T follicular helper cell (primary cell): ENCODE measurements around the gene DHRS2.
A peak's percentile ranks its signal among the peaks of the same experiment; 100 is the strongest.
"Not testable (repeated sequence)": the region's sequence is repeated elsewhere in the genome, so short reads cannot be mapped to it uniquely, and the experiment has no call there.

ENCODE experiments used
- DNase-seq: peaks from one replicate; pipeline ENCODE4 v3.0.0-alpha.2; 2020; ENCODE audit warnings: low read depth
- total RNA-seq, 2 experiments: gene quantifications; one replicate each; lab custom pipeline; 2026; lab: John Stamatoyannopoulos, UW

Gene DHRS2
- 0.06 to 0.17 reads per million in 2 experiments for total RNA-seq

GRCh38 chr14:23636317-23637211, at the start of gene DHRS2:
Gene DHRS2, plus strand, starts transcription at chr14:23636364. Its CDS starts 2,501 bp downstream, at chr14:23638865.
- no peak for DNase-seq

- DNase-seq, result peak; percentile 66
Observed at GRCh38 chr14:23588884-23589598, 47.1 kb upstream of the DHRS2 start.

- no peak for DNase-seq
Observed at GRCh38 chr14:23589606-23590005, 46.6 kb upstream of the DHRS2 start.

GRCh38 chr14:23590198-23590597, 46.0 kb upstream of the DHRS2 start:
- no peak for DNase-seq

GRCh38 chr14:23594191-23594590, 42.0 kb upstream of the DHRS2 start:
- not testable (repeated sequence) for DNase-seq

- no peak for DNase-seq
Observed at GRCh38 chr14:23600322-23600707, 35.8 kb upstream of the DHRS2 start.

- DNase-seq, result no peak
Observed at GRCh38 chr14:23600806-23601205, 35.4 kb upstream of the DHRS2 start.

GRCh38 chr14:23601424-23601823, 34.7 kb upstream of the DHRS2 start:
- no peak for DNase-seq

GRCh38 chr14:23601845-23602180, 34.4 kb upstream of the DHRS2 start:
- no peak for DNase-seq

GRCh38 chr14:23602181-23603095, 33.7 kb upstream of the DHRS2 start:
- no peak for DNase-seq

GRCh38 chr14:23603103-23603502, 33.1 kb upstream of the DHRS2 start:
- DNase-seq, result no peak

- DNase-seq, result no peak
Observed at GRCh38 chr14:23604148-23604547, 32.0 kb upstream of the DHRS2 start.

GRCh38 chr14:23604675-23605170, 31.4 kb upstream of the DHRS2 start:
- no peak for DNase-seq

- DNase-seq, result no peak
Observed at GRCh38 chr14:23605931-23606585, 30.1 kb upstream of the DHRS2 start.

- no peak for DNase-seq
Observed at GRCh38 chr14:23608454-23608853, 27.7 kb upstream of the DHRS2 start.

GRCh38 chr14:23609001-23609400, 27.2 kb upstream of the DHRS2 start:
- no peak for DNase-seq

GRCh38 chr14:23609411-23610089, 26.6 kb upstream of the DHRS2 start:
- DNase-seq, result not testable (repeated sequence)

- DNase-seq, result no peak
Observed at GRCh38 chr14:23610090-23610814, 25.9 kb upstream of the DHRS2 start.

GRCh38 chr14:23610815-23611289, 25.3 kb upstream of the DHRS2 start:
- no peak for DNase-seq

GRCh38 chr14:23612354-23612732, 23.8 kb upstream of the DHRS2 start:
- no peak for DNase-seq
